Measurements from ENCODE around the gene SH2D6. TPM values are rescaled to one million over a fixed set of nuclear protein-coding genes. Genes with fewer than 3 reads are reported as not detected.
"Not testable (repeated sequence)": the region's sequence is repeated elsewhere in the genome, so short reads cannot be mapped to it uniquely, and the experiment has no call there.

SH2D6 gene
- total RNA-seq, 1 donor from 2014 or later, result not detected

DNA sequence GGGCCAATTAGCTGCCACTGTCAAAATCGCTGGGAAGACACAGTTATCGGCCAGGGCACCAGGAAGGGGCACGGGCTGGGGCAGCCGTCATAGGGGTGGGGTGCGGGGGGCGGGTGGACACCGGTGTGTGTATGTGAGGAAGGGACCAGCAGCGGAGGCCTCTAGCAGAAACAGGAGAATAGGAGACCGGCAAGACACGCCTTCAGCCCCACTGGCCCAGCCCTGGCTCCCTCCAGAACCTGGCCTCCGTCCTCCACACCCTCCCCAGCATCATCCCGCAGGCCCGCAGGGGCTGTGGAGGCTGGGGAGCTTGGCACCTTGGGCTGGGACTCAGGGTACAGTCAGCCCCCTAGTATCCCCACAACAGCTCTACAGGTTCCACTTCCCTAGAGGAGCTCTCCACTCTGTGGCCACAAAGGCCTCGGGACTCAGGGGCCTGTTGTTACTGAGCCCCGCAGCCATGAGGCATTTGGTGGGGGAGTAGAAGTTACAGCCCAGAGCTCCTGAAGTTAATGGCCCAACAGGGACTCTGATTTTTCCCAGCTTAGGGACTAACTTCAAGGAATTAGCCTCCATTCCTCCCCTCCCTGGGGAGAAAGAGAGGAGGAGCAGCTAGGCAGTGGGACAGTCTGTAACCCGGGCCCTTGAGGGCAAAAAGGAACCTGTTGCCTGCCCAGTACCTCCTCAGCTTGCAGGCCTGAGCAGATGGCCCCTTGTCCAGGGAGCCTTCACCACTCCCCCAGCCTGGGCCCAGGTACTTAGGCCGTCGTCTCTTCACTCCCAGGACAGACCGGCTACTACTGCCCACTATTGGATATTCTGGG lies 19.9 kb downstream of the SH2D6 start:
- TF ChIP-seq, protein P1, sequence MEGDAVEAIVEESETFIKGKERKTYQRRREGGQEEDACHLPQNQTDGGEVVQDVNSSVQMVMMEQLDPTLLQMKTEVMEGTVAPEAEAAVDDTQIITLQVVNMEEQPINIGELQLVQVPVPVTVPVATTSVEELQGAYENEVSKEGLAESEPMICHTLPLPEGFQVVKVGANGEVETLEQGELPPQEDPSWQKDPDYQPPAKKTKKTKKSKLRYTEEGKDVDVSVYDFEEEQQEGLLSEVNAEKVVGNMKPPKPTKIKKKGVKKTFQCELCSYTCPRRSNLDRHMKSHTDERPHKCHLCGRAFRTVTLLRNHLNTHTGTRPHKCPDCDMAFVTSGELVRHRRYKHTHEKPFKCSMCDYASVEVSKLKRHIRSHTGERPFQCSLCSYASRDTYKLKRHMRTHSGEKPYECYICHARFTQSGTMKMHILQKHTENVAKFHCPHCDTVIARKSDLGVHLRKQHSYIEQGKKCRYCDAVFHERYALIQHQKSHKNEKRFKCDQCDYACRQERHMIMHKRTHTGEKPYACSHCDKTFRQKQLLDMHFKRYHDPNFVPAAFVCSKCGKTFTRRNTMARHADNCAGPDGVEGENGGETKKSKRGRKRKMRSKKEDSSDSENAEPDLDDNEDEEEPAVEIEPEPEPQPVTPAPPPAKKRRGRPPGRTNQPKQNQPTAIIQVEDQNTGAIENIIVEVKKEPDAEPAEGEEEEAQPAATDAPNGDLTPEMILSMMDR (IDR thresholded peaks at IDR 0.05; ENCODE audit: insufficient read depth, low read length, poor library complexity, severe bottlenecking), result no peak
- Histone ChIP-seq H3K27me3 (ENCODE audit: control insufficient read depth, insufficient read depth, low read length) (no peaks in the 10 kb centered on the region), H3K36me3 (ENCODE audit: control insufficient read depth, insufficient read depth, low read length) (no peaks in the 10 kb centered on the region), H3K4me3 (ENCODE audit: low read depth, low read length) (no peak overlapping the region)
- no peak for DNase-seq (ENCODE audit: low read depth)

DNA sequence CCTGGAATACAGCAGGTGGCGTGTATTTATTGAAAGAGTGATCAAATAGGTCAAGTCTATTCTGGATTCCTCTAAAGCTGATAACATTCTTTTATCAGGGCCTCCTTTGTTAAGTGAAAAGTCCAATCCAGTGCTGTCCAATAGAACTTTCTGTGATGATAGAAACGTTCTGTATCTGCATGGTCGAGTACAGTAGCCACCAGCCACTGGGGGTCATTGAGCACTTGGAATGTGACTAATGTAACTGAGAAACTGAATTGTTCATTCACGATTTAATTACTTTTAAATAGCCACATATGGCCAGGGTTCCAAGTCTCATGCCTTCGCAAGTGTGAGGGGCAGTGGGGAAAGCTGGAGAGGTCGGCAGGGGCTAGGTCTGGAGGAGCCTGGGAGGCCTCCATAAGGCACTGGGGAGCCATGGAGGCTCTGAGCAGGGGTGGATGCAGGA lies 20.5 kb downstream of the SH2D6 start:
- no peak overlapping the region for H3K4me3 ChIP-seq (ENCODE audit: low read depth, low read length)
- no peaks in the 10 kb centered on the region for H3K36me3 ChIP-seq (ENCODE audit: control insufficient read depth, insufficient read depth, low read length)
- TF ChIP-seq, protein P1 (IDR thresholded peaks at IDR 0.05; ENCODE audit: insufficient read depth, low read length, poor library complexity, severe bottlenecking), result peak; percentile 18
- DNase-seq (ENCODE audit: low read depth), result no peak
- H3K27me3 ChIP-seq (ENCODE audit: control insufficient read depth, insufficient read depth, low read length), result no peaks in the 10 kb centered on the region

DNA sequence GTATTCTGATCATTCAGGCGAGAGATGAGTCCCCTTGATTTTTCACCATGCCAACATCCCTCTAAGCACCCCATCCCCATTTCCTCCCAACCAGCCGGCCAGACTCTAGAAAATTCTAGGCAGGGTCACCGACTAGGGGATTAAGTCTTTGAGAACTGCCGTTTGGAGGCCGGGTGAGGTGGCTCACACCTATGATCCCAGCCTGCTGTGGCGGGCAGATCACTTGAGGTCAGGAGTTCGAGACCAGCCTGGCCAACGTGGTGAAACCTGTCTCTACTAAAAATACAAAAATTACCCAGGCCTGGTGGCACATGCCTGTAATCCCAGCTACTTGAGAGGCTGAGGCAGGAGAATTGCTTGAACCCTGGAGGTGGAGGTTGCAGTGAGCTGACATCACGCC lies 21.1 kb downstream of the SH2D6 start:
- not testable (repeated sequence) for H3K36me3 ChIP-seq (ENCODE audit: control insufficient read depth, insufficient read depth, low read length); H3K4me3 ChIP-seq (ENCODE audit: low read depth, low read length); H3K27me3 ChIP-seq (ENCODE audit: control insufficient read depth, insufficient read depth, low read length); DNase-seq (ENCODE audit: low read depth)

DNA sequence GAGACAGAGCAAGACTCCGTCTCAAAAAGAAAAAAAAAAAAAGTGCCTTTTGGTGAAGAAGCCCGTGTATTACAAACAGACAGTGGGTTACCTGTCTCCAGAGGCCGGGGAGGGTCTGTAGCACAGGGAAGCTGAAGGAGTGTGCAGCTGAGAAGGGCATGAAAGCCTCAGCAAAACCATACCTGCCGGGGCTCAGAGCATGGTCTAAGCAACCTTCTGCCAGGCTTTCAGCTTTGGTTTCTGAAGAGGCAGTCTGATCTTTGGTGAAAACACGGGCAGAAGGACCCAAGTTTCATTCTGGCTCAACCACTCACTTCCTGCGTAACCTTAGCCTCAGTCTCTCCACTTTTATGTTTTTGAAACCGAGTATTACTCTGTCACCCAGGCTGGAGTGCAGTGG lies 21.5 kb downstream of the SH2D6 start:
- Histone ChIP-seq H3K4me3 (ENCODE audit: low read depth, low read length) (no peak overlapping the region), H3K36me3 (ENCODE audit: control insufficient read depth, insufficient read depth, low read length) (no peaks in the 10 kb centered on the region), H3K27me3 (ENCODE audit: control insufficient read depth, insufficient read depth, low read length) (no peaks in the 10 kb centered on the region)
- no peak for DNase-seq (ENCODE audit: low read depth)
- TF ChIP-seq, protein P1 (IDR thresholded peaks at IDR 0.05; ENCODE audit: insufficient read depth, low read length, poor library complexity, severe bottlenecking), result no peak

DNA sequence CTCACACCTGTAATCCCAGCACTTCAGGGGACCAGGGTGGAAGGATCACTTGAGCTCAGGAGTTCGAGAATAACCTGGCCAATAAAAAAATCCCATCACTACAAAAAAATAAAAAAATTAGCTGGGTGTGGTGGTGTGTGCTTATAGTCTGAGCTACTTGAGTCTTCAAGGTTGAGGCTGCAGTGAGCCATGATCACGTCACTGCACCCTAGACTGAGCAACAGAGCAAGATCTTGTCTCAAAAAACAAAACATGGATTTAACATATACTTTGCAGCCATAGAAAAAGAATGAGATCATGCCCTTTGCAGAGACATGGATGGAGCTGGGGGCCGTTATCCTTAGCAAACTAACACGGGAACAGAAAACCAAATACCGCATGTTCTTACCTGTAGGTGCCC lies 22.2 kb downstream of the SH2D6 start:
- Histone ChIP-seq H3K27me3 (ENCODE audit: control insufficient read depth, insufficient read depth, low read length) (no peaks in the 10 kb centered on the region), H3K4me3 (ENCODE audit: low read depth, low read length) (no peak overlapping the region), H3K36me3 (ENCODE audit: control insufficient read depth, insufficient read depth, low read length) (no peaks in the 10 kb centered on the region)
- no peak for DNase-seq (ENCODE audit: low read depth)
- TF ChIP-seq, protein P1 (IDR thresholded peaks at IDR 0.05; ENCODE audit: insufficient read depth, low read length, poor library complexity, severe bottlenecking), result no peak

DNA sequence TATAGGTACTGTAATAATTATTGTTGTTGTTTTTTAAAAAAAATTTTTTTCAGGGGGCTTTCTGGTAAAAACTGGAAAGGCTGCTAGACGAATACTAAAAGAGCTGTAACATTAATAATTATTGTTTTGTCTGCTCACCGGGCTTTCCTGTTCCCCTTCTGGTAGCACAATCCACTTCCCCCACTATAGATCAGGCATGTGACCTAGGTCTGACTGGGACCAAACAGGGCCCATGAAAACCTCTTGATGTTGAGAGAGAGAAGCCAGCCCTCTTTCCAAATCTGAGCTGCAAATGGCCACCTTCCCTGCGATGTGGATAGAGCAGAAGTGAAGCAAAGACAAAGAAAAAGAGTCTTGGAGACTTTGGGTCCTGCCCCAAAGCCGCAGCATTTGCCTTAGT lies 23.4 kb downstream of the SH2D6 start:
- Histone ChIP-seq H3K4me3 (ENCODE audit: low read depth, low read length) (no peak overlapping the region), H3K27me3 (ENCODE audit: control insufficient read depth, insufficient read depth, low read length) (no peaks in the 10 kb centered on the region), H3K36me3 (ENCODE audit: control insufficient read depth, insufficient read depth, low read length) (no peaks in the 10 kb centered on the region)
- TF ChIP-seq, protein P1 (IDR thresholded peaks at IDR 0.05; ENCODE audit: insufficient read depth, low read length, poor library complexity, severe bottlenecking), result no peak
- no peak for DNase-seq (ENCODE audit: low read depth)

Data from kidney epithelial cell (primary cell).